ENCODE data around the gene CCNL2.

CCNL2 gene

GRCh38 chr1:1340791-1341548 lies 58.2 kb downstream of the CCNL2 start:
- no peak for DNase-seq

GRCh38 chr1:1340185-1340584 lies 59.0 kb downstream of the CCNL2 start:
- DNase-seq, result no peak

- DNase-seq, result no peak
Observed at GRCh38 chr1:1338278-1338677, 60.9 kb downstream of the CCNL2 start.

GRCh38 chr1:1337793-1338147 lies 61.4 kb downstream of the CCNL2 start:
- DNase-seq, result no peak

GRCh38 chr1:1336931-1337792 lies 62.0 kb downstream of the CCNL2 start:
- DNase-seq, result no peak

- DNase-seq, result no peak
Observed at GRCh38 chr1:1336446-1336845, 62.7 kb downstream of the CCNL2 start.

GRCh38 chr1:1335792-1336248 lies 63.3 kb downstream of the CCNL2 start:
- no peak for DNase-seq
